ENCODE data around the gene ZNF888. TPM values are rescaled to one million over a fixed set of nuclear protein-coding genes. Genes with fewer than 3 reads are reported as not detected.

ZNF888 gene
- polyA plus RNA-seq, 1 donor from 2014 or later = 0.26 TPM

DNA sequence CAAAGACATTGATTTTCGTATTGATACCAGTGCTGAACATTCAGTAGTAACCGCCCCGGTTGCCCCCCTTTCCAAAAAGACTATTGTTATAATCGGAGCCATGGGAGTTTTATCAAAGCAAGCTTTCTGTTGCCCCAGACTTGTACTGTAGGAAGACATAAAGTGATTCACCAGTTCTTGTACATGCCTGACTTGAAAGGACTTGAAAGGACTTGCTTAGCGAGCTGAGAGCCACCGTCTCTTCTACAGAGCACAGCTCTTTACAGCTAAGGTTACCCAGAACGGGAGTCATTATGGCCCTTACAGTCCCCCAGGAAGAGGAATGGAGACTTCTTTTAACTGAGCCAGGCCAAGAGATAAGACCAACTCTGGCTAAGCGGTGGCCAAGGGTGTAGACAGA lies 34.4 kb upstream of the ZNF888 start:
- TF ChIP-seq RAD21 (conservative IDR thresholded peaks at IDR 0.05) = no peak
- Histone ChIP-seq H3K27me3 (ENCODE audit: insufficient read depth, low read depth, low read length) (no peaks in the 10 kb centered on the region), H2AFZ (ENCODE audit: low read depth, low read length) (no peak overlapping the region), H3K27ac (ENCODE audit: low read length) (no peak overlapping the region), H3K9me2 (ENCODE audit: insufficient read depth, low read length) (no peaks in the 10 kb centered on the region), H3F3A (ENCODE audit: insufficient read depth, low read length, poor library complexity, severe bottlenecking) (no peaks in the 10 kb centered on the region), H3K79me2 (replicated peaks; ENCODE audit: insufficient read depth, low read length) (no peaks in the 10 kb centered on the region), H3K36me3 (ENCODE audit: insufficient read depth, low read length) (no peaks in the 10 kb centered on the region), H3K4me3 (ENCODE audit: low read length) (no peak overlapping the region), H4K20me1 (ENCODE audit: insufficient read depth) (no peaks in the 10 kb centered on the region), H3K4me2 (ENCODE audit: low read length) (no peak overlapping the region), H3K9me3 (ENCODE audit: low read length) (no peaks in the 10 kb centered on the region), H3K9ac (ENCODE audit: low read length) (no peak overlapping the region)

DNA sequence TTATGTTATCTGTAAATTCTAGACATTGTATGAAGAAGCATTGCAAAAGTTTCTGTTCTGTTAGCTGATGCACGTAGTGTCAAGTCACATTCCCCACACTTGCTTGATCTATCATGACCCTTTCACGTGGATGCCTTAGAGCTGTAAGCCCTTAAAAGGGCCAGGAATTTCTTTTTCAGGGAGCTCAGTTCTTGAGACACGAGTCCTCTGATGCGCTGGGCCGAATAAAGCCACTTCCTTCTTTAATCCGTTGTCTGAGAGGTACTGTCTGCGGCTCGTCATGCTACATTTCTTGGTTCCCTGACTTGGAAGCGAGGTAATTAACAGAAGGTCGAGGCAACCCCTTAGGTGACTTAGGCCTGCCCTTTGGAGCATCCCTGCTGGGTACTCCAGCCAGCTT lies 33.7 kb upstream of the ZNF888 start:
- Histone ChIP-seq H3K9ac (ENCODE audit: low read length) (no peak overlapping the region), H3K9me3 (ENCODE audit: low read length) (no peaks in the 10 kb centered on the region), H2AFZ (ENCODE audit: low read depth, low read length) (no peak overlapping the region), H3K79me2 (replicated peaks; ENCODE audit: insufficient read depth, low read length) (no peaks in the 10 kb centered on the region), H3K27me3 (ENCODE audit: insufficient read depth, low read depth, low read length) (no peaks in the 10 kb centered on the region), H4K20me1 (ENCODE audit: insufficient read depth) (no peaks in the 10 kb centered on the region), H3K9me2 (ENCODE audit: insufficient read depth, low read length) (no peaks in the 10 kb centered on the region), H3K4me2 (ENCODE audit: low read length) (no peak overlapping the region), H3F3A (ENCODE audit: insufficient read depth, low read length, poor library complexity, severe bottlenecking) (no peaks in the 10 kb centered on the region), H3K4me3 (ENCODE audit: low read length) (no peak overlapping the region), H3K36me3 (ENCODE audit: insufficient read depth, low read length) (no peaks in the 10 kb centered on the region), H3K27ac (ENCODE audit: low read length) (no peak overlapping the region)
- TF ChIP-seq RAD21 (conservative IDR thresholded peaks at IDR 0.05) = no peak

DNA sequence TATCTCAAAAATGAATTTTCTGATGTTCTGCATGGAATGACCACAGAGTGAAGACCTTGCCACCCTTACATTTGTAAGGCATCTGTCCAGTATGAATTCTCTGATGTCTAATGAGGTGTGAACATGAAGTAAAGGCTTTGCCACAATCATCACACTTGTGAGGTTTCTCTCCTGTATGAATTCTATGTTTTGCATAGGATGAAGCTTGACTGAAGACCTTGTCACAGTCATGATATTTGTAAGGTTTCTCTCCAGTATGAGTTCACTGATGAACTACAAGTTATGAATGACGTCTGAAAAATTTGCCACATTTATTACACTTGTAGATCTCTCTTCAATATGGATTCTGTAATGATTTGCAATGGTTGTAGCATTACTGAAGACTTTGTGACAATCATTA lies 26.2 kb upstream of the ZNF888 start:
- TF ChIP-seq MXI1 (conservative IDR thresholded peaks at IDR 0.05; ENCODE audit: poor library complexity, severe bottlenecking) (no peak), SMC3 (conservative IDR thresholded peaks at IDR 0.05; ENCODE audit: poor library complexity) (no peak), TAF1 (IDR thresholded peaks at IDR 0.05; ENCODE audit: low read depth) (no peak), REST (IDR thresholded peaks at IDR 0.05; ENCODE audit: borderline replicate concordance) (no peak), POLR2AphosphoS5 (IDR thresholded peaks at IDR 0.05) (no peak), RAD21 (conservative IDR thresholded peaks at IDR 0.05) (no peak), EP300 (conservative IDR thresholded peaks at IDR 0.05; ENCODE audit: poor library complexity, severe bottlenecking) (no peak), EZH2 (IDR thresholded peaks at IDR 0.05; ENCODE audit: borderline replicate concordance, insufficient read depth, low read length, poor library complexity, severe bottlenecking) (no peak)
- TF ChIP-seq, protein P1, sequence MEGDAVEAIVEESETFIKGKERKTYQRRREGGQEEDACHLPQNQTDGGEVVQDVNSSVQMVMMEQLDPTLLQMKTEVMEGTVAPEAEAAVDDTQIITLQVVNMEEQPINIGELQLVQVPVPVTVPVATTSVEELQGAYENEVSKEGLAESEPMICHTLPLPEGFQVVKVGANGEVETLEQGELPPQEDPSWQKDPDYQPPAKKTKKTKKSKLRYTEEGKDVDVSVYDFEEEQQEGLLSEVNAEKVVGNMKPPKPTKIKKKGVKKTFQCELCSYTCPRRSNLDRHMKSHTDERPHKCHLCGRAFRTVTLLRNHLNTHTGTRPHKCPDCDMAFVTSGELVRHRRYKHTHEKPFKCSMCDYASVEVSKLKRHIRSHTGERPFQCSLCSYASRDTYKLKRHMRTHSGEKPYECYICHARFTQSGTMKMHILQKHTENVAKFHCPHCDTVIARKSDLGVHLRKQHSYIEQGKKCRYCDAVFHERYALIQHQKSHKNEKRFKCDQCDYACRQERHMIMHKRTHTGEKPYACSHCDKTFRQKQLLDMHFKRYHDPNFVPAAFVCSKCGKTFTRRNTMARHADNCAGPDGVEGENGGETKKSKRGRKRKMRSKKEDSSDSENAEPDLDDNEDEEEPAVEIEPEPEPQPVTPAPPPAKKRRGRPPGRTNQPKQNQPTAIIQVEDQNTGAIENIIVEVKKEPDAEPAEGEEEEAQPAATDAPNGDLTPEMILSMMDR (IDR thresholded peaks at IDR 0.05; ENCODE audit: poor library complexity, severe bottlenecking) = no peak
- Histone ChIP-seq H3K79me2 (replicated peaks; ENCODE audit: insufficient read depth, low read length) (no peaks in the 10 kb centered on the region), H3K27me3 (ENCODE audit: insufficient read depth, low read depth, low read length) (no peaks in the 10 kb centered on the region), H4K20me1 (ENCODE audit: insufficient read depth) (no peaks in the 10 kb centered on the region), H3K36me3 (ENCODE audit: insufficient read depth, low read length) (no peaks in the 10 kb centered on the region), H3K4me3 (ENCODE audit: low read length) (no peak overlapping the region), H3K4me2 (ENCODE audit: low read length) (no peak overlapping the region), H3K27ac (ENCODE audit: low read length) (no peak overlapping the region), H3K9me2 (ENCODE audit: insufficient read depth, low read length) (no peaks in the 10 kb centered on the region), H3K9ac (ENCODE audit: low read length) (no peak overlapping the region), H3F3A (ENCODE audit: insufficient read depth, low read length, poor library complexity, severe bottlenecking) (no peaks in the 10 kb centered on the region), H3K9me3 (ENCODE audit: low read length) (no peaks in the 10 kb centered on the region), H2AFZ (ENCODE audit: low read depth, low read length) (no peak overlapping the region)

Data from neural cell (in vitro differentiated cells).